Activated T-cell treated with anti-CD3 and anti-CD28 coated beads, Interleukin-2, amount 50 U/mL, for 24 hours (primary cell): ENCODE results near the gene FUT1.
"Not testable (repeated sequence)": the region's sequence is repeated elsewhere in the genome, so short reads cannot be mapped to it uniquely, and the experiment has no call there.

ENCODE experiments used
- DNase-seq: peaks from one replicate; pipeline ENCODE4 v3.0.0-alpha.2; 2020
- H3K27ac Mint-ChIP-seq: 2 replicates; pipeline ENCODE4 v1.8.0; 2020; ENCODE audit warnings: mild to moderate bottlenecking, mixed read lengths
- H3K27me3 Mint-ChIP-seq: 2 replicates; pipeline ENCODE4 v1.8.0; 2020; ENCODE audit warnings: mixed read lengths
- H3K36me3 Mint-ChIP-seq: 2 replicates; pipeline ENCODE4 v1.8.0; 2020; ENCODE audit warnings: low read depth, mixed read lengths
- H3K4me1 Mint-ChIP-seq: 2 replicates; pipeline ENCODE4 v1.8.0; 2020; ENCODE audit warnings: low read depth, mixed read lengths
- H3K4me3 Mint-ChIP-seq: 2 replicates; pipeline ENCODE4 v1.8.0; 2020; ENCODE audit warnings: mild to moderate bottlenecking, moderate library complexity, mixed read lengths
- H3K9me3 Mint-ChIP-seq: 2 replicates; pipeline ENCODE4 v1.8.0; 2020; ENCODE audit warnings: mixed read lengths

Gene FUT1

GRCh38 chr19:48779636-48780035, 27.2 kb upstream of the FUT1 start:
- Mint-ChIP-seq H3K4me1 (peaks cover 3% of the 10 kb centered on the region), H3K9me3 (no peaks in the 10 kb centered on the region), H3K27me3 (peaks cover 10% of the 10 kb centered on the region), H3K4me3 (no peak overlapping the region), H3K27ac (no peak overlapping the region), H3K36me3 (no peaks in the 10 kb centered on the region)
- no peak for DNase-seq

DNA sequence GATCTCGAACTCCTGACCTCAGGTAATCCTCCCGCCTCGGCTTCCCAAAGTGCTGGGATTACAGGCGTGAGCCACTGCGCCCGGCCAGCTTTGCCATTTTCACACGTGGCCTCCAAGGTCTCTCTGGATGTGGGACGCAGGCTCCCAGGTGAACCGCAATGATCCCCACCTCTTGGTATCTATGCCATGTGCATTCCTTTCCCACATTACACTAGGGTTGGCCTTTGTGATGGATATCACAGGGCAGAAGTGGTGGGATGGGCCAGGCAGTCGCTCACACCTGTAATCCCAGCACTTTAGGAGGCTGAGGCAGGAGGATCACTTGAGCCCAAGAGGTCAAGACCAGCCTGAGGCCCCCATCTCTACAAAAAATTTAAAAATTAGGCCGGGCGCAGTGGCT, 25.3 kb upstream of the FUT1 start:
- no peaks in the 10 kb centered on the region for H3K9me3 Mint-ChIP-seq
- peaks cover 3% of the 10 kb centered on the region for H3K4me1 Mint-ChIP-seq
- no peak for DNase-seq
- H3K4me3 Mint-ChIP-seq: no peak overlapping the region
- peaks cover 5% of the 10 kb centered on the region for H3K27me3 Mint-ChIP-seq
- no peak overlapping the region for H3K27ac Mint-ChIP-seq
- no peaks in the 10 kb centered on the region for H3K36me3 Mint-ChIP-seq

DNA sequence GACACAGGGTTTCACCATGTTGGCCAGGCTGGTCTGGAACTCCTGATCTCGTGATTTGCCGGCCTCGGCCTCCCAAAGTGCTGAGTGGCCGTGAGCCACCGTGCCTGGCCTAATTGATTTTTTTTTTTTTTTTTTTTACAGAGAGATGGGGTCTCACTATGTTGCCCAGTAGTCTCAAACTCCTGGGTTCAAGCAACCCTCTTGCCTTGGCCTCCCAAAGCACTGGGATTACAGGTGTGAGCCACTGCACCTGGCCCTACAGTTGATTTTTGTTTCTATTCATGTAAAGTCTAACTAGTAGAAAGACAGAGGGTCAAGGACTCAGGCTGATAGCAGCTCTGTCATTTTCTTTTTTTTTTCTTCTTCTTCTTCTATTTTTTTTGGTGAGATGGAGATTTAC, 24.7 kb upstream of the FUT1 start:
- Mint-ChIP-seq H3K36me3 (no peaks in the 10 kb centered on the region), H3K4me1 (no peaks in the 10 kb centered on the region)

DNA sequence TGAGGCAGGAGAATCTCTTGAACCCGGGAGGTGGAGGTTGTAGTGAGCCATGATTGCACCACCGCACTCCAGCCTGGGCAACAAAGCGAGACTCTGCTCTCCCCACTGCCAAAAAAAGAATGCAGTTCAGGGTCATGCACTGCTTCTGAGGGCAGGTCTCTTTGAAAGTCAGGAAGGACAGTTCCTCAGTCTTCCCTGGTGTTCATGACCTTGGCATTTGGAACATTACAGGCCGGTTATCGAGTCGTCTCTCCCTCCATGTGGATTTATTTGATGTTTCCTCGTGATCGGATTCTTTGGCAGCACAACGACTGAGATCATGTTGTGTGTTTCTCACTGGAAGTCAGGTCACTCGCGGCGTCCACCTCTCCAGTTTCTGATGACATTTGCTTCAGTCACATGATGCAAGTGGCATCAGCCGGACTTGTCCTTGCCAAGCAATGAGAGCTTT, 20.1 kb upstream of the FUT1 start:
- DNase-seq: no peak

More for the DNA sequence above, 24.7 kb upstream of the FUT1 start:
- DNase-seq: no peak
- Mint-ChIP-seq H3K27me3 (peaks cover 2% of the 10 kb centered on the region), H3K9me3 (no peaks in the 10 kb centered on the region), H3K27ac (no peak overlapping the region), H3K4me3 (no peak overlapping the region)

GRCh38 chr19:48770734-48771472, 18.5 kb upstream of the FUT1 start:
- DNase-seq: no peak
- Mint-ChIP-seq H3K36me3 (no peaks in the 10 kb centered on the region), H3K4me1 (no peaks in the 10 kb centered on the region), H3K27me3 (peaks cover 11% of the 10 kb centered on the region), H3K27ac (no peak overlapping the region), H3K9me3 (no peaks in the 10 kb centered on the region), H3K4me3 (no peak overlapping the region)

More for the DNA sequence above, 20.1 kb upstream of the FUT1 start:
- Mint-ChIP-seq H3K4me3 (no peak overlapping the region), H3K4me1 (no peaks in the 10 kb centered on the region), H3K36me3 (no peaks in the 10 kb centered on the region), H3K27ac (no peak overlapping the region), H3K27me3 (peaks cover 11% of the 10 kb centered on the region), H3K9me3 (no peaks in the 10 kb centered on the region)

DNA sequence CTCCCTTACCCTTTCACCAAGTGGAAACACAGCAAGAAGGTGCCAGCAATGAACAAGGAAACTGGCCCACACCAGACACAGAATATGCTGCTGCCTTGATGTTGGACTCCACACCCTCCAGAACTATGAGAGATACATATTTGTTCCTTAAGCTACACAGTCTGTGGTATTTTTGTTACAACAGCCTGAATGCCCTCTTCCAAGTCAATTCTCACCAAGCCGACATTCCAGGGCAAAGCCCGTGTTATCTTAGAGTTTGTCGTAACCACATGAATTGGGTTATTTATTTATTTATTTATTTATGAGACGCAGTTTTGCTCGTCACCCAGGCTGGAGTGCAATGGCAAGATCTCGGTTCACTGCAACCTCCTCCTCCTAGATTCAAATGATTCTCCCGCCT, 17.8 kb upstream of the FUT1 start:
- Mint-ChIP-seq H3K36me3 (no peaks in the 10 kb centered on the region), H3K4me3 (no peak overlapping the region), H3K9me3 (no peaks in the 10 kb centered on the region), H3K4me1 (no peaks in the 10 kb centered on the region), H3K27ac (no peak overlapping the region), H3K27me3 (peaks cover 11% of the 10 kb centered on the region)
- no peak for DNase-seq

DNA sequence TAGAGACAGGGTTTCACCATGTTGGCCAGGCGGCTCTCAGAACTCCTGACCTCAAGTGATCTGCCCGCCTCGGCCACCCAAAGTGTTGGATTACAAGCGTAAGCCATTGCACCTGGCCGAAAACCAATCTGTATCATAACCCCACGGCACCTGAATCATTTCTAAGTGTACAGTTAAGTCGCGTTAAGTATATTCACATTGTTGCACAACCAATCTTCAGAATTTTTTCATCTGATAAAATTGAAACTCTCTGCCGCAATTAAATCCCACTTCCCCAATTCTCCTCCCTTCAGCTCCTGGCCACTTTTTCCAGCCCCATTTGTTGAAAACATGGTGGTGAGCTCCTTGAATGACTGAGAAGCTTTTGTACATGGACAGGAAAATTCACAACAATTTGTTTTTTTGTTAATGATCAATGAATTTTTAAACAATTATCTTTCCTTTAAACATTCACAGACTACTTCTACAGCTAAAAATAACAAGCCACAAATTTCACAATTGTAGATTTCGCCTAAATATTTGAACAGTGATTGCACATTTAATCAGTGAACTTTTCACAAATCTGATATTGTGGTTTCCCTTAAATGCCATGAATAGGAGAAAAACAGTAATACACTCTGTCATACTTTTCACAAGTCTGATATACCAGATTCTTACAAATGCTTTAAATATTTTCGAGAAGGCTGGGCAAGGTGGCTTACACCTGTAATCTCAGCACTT, 16.7 kb upstream of the FUT1 start:
- Mint-ChIP-seq H3K4me3 (no peak overlapping the region), H3K36me3 (no peaks in the 10 kb centered on the region), H3K4me1 (no peaks in the 10 kb centered on the region), H3K9me3 (no peaks in the 10 kb centered on the region), H3K27ac (no peak overlapping the region), H3K27me3 (peaks cover 11% of the 10 kb centered on the region)
- no peak for DNase-seq

DNA sequence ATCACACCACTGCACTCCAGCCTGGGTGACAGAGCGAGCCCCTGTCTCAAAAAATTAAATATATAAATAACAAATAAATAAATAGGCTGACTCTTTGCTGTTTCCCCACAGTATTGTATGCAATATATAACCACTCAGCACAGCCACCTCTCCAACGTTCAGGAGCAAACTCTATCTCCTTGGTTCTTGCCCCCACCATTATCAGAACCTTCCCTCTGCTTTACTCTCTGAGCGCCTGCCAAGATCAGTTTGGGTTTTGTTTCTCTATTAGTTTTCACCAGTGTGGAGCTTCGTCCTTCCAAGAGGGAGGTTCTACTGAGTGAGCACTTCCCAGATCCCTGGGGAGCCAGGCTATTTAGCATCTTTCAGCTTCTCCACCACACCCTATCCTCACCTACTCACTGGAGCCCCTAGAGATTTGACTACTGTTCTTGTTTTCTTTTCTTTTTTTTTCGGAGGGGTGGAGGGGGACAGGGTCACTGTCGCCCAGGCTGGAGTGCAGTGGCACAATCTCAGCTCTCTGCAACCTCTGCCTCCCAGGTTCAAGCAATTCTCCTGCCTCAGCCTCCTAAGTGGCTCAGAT, 15.8 kb upstream of the FUT1 start:
- peaks cover 11% of the 10 kb centered on the region for H3K27me3 Mint-ChIP-seq
- H3K36me3 Mint-ChIP-seq, DNase-seq, H3K4me1 Mint-ChIP-seq, H3K9me3 Mint-ChIP-seq, H3K4me3 Mint-ChIP-seq, H3K27ac Mint-ChIP-seq: not testable (repeated sequence)

- not testable (repeated sequence) for H3K4me1 Mint-ChIP-seq, DNase-seq, H3K36me3 Mint-ChIP-seq, H3K27ac Mint-ChIP-seq, H3K9me3 Mint-ChIP-seq, H3K4me3 Mint-ChIP-seq
- peaks cover 14% of the 10 kb centered on the region for H3K27me3 Mint-ChIP-seq
Observed at GRCh38 chr19:48765816-48766215, 13.4 kb upstream of the FUT1 start.

- Mint-ChIP-seq H3K27ac (peak overlapping the region; percentile 50), H3K36me3 (no peaks in the 10 kb centered on the region), H3K4me3 (no peak overlapping the region), H3K9me3 (no peaks in the 10 kb centered on the region), H3K27me3 (peaks cover 12% of the 10 kb centered on the region), H3K4me1 (peaks cover 4% of the 10 kb centered on the region)
- DNase-seq: no peak
Observed at GRCh38 chr19:48760504-48761205, 8.2 kb upstream of the FUT1 start.

- Mint-ChIP-seq H3K9me3 (no peaks in the 10 kb centered on the region), H3K4me3 (no peak overlapping the region), H3K27ac (no peak overlapping the region), H3K36me3 (no peaks in the 10 kb centered on the region), H3K4me1 (peaks cover 14% of the 10 kb centered on the region), H3K27me3 (peaks cover 30% of the 10 kb centered on the region)
- no peak for DNase-seq
Observed at GRCh38 chr19:48757741-48758144, 5.3 kb upstream of the FUT1 start.

GRCh38 chr19:48757089-48757675, 4.7 kb upstream of the FUT1 start:
- no peak for DNase-seq
- Mint-ChIP-seq H3K4me3 (no peak overlapping the region), H3K9me3 (no peaks in the 10 kb centered on the region), H3K36me3 (no peaks in the 10 kb centered on the region), H3K27ac (no peak overlapping the region), H3K27me3 (peaks cover 31% of the 10 kb centered on the region), H3K4me1 (peaks cover 15% of the 10 kb centered on the region)

GRCh38 chr19:48756686-48757085, 4.2 kb upstream of the FUT1 start:
- no peaks in the 10 kb centered on the region for H3K36me3 Mint-ChIP-seq
- H3K27me3 Mint-ChIP-seq: peaks cover 34% of the 10 kb centered on the region
- no peak for DNase-seq
- no peak overlapping the region for H3K4me3 Mint-ChIP-seq
- H3K9me3 Mint-ChIP-seq: no peaks in the 10 kb centered on the region
- no peak overlapping the region for H3K27ac Mint-ChIP-seq
- H3K4me1 Mint-ChIP-seq: peaks cover 17% of the 10 kb centered on the region

GRCh38 chr19:48756212-48756611, 3.8 kb upstream of the FUT1 start:
- DNase-seq: no peak
- Mint-ChIP-seq H3K9me3 (no peaks in the 10 kb centered on the region), H3K4me1 (peaks cover 17% of the 10 kb centered on the region), H3K27ac (no peak overlapping the region), H3K4me3 (no peak overlapping the region), H3K27me3 (peaks cover 36% of the 10 kb centered on the region), H3K36me3 (no peaks in the 10 kb centered on the region)
